HG02763 (cell line): ENCODE data around the gene PLEKHA5.

Experiments
- ATAC-seq: cut with Tn5 transposase; IDR thresholded peaks from one replicate; pipeline ENCODE4 v1.9.1; 2021; ENCODE audit warnings: mild to moderate bottlenecking, moderate library complexity; ENCODE audit not compliant: unreplicated experiment

PLEKHA5 gene

DNA sequence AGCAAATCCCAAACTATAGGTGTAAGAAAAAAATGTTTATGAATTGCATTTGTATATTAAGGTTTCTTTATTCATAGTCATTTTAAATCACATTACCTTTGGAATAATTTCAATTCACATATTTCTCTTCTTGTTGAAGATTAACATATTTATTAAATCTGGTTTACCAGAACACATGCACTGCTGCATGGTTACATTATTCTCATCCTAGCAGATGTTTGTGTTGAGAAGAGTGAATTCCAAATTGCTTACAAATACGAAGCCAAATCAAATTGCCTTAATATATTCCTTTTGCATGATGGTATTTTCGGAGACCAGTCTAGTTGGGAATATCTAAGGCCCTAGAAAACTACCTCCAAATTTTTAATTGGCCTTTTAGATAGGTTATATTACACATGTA is 130.6 kb downstream of the PLEKHA5 start:
- ATAC-seq: no peak

DNA sequence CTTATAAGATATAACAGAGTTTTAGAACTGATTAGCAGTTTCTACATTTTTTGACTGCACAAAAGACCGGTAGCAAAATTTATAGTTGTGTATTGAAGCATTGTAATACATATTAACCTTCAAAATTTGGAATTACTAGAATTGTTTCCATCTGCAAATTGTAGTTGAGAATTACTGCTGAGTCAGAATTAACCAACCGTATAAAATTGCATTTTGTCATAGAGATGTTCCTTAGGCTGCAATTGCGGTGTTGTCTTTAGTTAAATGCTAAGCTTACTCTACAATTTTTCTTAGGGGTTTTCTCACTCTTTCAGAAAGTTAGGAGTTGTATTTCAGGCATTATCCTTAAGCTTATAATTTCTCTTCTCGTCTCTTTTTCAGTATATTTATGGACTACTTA is 132.2 kb downstream of the PLEKHA5 start:
- no peak for ATAC-seq

DNA sequence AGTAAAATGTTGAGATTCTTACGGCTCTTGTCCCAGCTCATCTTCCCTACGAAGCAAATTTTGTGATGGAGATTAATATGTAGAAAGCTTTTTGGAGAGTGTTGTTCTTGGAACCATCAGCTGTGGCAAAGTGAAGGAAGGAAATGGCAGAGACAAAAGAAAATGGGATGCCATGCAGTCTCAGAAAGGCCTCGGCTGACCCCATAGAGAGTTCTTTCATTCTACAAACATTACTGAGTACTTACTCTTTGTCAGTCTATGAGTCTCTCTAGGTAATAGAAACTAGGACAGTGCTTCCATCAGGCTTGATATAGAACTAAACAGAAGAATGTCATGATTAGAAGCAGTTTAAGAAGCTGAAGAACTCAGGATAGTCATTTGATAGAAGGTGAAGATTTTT is 134.1 kb downstream of the PLEKHA5 start:
- no peak for ATAC-seq

DNA sequence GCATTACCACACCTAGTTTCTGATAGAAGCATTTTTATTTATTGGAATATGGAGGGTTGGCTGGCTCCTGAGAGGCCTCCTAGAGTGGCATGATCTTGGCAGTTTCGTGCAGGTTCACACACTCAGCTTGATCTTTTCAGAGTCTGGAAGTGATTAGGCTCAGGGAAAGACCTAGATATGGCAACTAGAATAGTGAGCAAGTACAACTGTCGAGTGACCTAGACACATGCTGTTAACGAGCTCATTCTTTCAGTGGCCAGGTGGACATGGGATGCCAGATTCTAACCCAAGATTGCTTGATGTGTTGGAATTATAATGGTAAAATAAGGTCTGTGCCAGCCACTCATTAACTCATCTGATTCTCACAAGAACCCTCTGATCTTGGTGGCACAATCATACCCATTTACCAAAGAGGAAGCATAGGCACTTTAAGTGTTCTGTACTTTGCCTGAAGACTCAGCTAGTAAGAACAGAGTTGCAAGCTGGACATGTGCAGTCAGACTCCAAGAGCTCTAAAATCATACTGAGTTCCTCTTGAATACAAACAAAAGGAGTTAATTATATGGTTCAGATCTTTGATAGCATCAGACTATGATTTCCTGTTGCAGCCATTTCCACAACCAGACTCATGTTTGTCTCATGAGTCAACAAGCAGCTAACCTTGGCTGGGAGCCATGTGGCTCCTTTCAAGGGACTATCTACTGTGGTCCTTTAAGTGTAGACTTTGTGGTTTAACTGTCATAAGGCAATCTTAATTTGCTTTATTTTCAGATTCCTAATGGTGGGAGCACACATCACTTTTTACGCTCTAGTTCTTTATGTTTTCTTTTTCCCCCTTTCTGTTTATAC is 144.2 kb downstream of the PLEKHA5 start:
- ATAC-seq: no peak

DNA sequence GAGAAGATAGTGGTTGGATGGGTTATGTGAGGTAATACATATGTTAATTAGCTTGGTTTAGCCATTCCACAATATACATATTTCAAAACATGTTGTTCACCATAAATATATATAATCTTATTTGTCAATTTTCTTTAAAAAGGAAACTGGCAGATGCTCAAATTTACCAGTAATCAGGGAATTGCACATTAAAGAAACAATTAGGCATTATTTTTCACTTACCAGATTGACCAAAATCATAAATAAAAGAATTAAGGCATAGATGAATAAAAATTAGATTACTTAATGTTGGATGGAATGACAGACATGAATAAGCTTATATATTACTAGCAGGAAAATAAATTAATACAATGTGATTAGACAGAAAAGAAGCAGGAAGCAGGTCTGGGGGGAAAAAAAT is 147.2 kb downstream of the PLEKHA5 start:
- no peak for ATAC-seq

DNA sequence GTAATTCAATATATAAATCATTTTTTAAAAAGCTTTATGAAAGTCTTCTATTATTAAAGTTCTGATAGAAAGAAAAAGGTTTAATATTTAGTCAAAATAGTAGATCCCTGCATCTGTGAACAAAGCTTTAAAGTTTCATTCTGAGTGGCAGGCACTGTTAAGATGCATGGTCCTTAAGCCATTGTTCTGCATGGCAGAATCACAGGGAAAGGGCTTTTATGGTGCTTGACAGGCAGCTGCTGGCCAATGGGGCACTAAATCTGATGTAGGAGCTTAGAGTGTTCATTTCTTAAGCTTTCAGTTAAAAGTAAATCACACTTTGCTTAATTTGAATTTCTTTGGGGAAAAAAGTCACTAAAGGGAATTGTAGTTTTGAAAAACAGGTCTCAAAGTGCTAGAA is 148.2 kb downstream of the PLEKHA5 start:
- ATAC-seq: no peak

DNA sequence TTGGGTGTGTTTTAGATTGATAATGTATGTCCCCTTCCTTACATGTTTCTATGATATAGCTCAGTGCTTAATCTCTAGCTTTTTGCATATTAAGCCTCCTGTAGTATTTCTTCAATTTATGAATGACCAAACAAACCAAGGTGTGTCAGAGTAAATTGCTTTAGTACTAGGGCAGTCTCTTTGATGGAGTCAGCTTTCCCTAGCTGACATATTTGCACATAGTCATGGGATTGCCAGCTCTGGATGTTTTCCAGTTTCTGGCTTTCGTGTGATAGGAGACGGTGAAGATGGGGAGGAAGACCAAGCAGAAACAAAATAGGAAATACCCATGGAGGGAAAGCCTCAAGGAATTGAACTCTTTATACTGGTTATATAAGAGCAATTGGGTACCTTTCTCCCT is 148.9 kb downstream of the PLEKHA5 start:
- no peak for ATAC-seq

DNA sequence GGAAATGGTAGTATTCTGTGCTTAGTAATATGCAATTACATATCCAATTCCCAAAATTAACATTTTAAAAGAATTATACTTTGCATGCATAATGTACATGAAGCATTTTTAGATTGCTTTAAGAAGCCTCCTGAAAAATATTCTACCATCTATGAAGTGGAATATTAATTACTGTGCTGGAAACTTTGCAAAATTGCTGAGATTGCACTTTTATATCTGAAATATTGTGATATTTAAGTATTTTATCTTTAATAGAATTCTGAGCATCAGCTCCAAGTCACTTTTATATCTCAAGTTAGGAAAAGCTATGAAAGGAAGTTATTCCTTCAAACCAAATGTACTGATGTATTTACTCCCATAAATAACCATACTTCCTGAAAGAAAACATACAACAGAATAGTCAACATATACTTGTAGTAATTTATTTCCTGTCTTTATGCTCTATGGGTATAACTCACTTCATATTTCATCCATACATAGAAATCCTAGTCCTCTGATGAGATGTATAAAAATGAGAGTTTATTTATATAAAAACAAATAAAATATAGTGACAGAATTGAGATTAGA is 152.7 kb downstream of the PLEKHA5 start:
- ATAC-seq: no peak

DNA sequence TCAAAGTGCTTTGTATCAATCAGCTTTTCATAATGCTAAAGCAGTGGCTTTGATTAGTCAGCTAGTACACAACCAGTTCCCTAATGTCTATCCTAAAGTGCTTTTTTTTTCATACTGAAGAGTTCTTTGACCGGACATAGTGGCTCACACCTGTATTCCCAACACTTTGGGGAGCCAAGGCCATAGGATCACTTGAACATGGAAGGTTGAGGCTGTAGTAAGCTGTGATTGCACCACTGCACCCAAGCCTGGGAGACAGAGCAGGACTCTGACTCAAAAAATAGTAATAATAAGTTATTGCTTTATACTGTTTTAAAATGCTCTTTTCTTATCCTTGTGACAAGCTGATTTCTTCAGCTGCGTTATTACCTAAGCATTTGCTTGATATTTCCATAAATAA is 155.1 kb downstream of the PLEKHA5 start:
- ATAC-seq: no peak

DNA sequence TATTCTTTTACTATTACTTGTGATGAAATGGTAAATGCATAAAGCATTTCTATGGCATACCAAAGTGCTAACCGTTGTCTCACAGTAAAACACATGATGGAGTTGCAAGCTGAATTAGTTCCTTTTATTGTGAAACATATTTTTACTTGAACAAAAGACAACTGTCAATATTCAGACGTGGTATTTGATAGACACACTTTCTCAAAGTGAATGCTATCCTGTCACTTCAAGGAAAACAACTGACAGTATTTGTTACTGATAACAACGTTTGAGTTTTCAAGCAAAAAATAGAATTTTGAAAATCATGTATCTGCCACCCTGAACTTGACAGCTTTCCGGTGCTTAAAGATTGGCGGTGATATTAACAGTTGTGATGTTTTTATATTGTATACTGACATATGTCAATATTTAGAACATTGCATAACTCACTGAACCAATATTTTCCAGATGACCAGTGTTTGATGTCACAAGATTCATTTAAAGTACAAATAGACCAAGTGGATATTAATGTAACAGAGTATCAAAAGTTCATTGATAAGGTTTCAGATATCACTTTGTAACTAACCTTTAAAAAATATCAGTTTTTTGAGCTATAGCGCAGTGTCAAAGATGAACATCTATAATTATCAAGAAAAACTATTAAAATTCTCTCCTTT is 156.4 kb downstream of the PLEKHA5 start:
- ATAC-seq: no peak

DNA sequence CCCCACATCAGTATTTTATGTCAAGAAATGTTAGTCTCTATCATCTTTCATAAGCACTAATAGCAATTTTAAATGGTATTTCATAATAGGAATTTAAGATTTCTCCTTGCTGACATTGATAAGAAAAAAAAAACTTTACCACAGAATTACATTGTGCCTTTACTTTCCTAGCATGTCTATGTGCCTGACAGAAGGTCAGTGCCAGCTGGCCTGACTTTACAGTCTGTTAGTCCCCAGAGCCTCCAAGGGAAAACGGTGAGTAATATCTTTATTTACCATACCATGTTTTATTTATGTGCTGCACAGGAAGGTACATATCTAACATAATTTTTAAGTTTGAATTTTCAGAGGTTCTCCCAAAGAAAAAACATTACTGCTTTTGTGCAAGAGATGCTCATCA is 157.8 kb downstream of the PLEKHA5 start:
- no peak for ATAC-seq

DNA sequence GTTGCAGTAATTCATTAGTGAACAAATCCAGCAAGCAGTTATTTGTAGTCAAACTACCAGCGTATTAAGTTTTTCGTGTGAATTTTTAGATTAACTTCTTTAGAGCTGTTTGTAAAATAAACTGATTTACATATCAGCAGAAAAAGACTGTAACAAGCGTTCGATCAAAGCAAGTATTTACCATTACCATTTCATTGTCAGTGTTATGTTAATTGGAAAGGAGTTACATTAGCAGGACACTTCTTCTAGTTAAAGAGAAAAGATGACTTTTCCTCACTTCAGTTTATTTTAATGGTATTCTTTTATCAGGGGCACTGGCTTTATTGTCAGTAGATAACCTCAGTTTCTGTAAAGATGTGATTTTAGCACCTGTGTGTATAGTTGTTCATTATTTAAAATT is 158.6 kb downstream of the PLEKHA5 start:
- no peak for ATAC-seq

DNA sequence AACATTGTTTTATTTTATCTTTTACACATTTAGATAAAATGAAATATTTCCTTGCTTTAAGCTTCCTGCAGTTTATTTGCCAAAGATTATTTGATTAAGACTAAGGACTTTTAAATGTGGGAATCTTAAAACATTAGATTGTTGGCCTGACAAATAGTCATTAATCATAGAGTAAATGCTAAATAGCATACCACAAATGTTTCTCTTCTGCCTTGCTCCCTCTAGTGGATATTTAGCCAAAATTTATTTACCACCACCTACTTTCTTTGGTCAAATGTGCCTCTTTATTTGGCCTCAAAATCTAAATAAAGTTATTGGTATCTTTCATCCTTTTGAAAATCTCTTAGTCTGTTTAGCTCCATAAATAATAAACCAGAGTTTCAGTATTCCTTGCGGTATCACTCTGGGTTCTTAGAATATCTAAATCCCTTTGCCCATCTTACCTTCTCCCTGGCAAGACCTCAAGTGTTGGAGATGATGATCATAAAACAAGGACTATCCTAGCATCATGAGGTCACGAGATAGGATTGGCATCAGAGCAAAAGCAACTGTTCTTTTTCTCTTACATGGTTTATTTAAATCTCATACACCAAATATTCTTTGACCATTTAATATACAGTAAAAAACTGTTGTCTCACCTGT is 159.2 kb downstream of the PLEKHA5 start:
- ATAC-seq: no peak

DNA sequence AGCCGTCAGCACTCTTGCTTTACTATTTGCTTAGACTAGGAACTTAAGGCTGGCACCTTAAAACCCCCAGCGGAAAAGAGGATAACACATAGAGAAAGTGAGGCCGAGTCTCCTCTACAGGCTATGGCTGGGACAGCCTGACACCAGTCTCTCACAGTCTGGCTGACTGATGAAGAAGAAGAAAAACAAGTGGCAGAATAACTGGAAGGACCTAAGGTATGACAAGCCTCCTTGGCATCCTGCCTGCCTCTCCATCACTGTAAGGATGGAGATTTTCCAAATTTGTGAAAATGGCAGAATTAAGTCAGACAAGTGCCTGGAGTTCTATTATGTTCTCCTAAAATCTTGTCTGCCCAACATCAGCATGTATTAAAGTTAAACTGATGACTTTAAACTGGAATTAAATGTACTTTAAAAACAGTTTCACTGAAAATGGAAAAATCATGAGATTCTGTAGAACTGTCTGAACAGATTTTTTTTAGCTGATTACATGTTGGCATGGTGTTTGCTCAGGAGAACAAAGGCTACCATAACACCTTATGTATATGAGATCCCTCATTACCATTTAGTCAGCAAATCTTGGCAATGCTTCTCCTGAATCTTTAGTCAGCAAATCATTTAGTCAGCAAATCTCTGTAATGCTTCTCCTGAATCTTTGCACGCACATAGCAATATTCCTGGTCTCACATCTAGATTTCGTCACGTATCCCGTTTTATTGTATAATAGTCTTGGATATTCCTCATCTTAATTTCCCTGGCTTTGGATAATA is 169.5 kb downstream of the PLEKHA5 start:
- ATAC-seq: no peak

DNA sequence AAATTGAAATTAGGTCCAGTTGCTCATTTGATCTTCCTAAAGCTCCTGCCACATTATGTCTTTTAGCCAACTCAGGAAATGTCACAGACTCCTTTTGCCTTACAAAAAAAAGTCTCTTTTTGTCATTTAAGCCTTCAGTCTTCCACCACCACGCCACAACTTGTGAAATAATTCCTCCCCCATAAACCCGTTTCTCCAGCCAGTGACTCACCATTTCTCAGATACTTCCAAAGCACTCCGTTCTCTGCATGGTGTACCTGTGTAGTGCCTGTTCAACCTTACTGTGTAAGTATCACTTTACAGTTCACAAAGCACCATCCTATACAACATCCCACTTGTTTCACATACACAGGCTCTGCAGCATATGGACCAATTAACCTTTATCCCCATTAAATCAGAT is 170.2 kb downstream of the PLEKHA5 start:
- no peak for ATAC-seq

DNA sequence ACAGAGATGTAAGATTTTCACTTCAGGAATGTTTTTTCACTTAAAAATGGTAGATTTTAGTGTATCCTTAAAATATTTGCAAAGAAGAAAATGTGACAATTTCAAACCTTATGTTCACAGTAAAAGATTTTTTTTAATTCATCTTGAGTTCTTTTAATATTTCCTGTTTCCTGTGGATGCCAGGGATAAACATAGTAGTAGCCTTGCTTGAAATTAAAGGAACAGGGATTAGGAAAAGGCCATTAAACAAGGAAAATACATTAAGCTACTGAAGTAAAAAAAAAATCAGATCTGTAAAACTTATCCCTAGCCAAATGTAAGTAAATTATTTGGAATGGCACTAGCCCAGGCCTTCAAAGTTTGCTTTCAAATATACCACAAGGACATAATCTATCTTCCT is 171.7 kb downstream of the PLEKHA5 start:
- ATAC-seq: no peak

DNA sequence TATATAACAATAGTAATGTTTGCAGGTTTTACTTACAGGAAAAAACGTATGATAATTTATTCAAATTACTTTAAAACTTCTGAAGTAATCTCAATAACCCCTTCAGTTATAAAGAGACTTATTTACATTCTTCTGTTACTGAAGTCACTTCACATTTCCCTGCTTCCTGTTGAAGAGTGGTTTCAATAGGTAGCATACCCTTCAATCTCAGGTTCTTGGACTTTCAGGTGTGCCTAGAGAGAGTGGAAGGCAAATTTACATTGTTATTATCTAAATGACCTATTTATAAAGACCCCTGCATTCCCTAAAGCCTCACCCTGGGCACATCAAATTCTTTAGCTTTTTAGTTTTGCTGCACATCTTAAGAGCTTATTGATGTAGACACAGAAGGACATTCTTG is 172.2 kb downstream of the PLEKHA5 start:
- ATAC-seq: no peak

DNA sequence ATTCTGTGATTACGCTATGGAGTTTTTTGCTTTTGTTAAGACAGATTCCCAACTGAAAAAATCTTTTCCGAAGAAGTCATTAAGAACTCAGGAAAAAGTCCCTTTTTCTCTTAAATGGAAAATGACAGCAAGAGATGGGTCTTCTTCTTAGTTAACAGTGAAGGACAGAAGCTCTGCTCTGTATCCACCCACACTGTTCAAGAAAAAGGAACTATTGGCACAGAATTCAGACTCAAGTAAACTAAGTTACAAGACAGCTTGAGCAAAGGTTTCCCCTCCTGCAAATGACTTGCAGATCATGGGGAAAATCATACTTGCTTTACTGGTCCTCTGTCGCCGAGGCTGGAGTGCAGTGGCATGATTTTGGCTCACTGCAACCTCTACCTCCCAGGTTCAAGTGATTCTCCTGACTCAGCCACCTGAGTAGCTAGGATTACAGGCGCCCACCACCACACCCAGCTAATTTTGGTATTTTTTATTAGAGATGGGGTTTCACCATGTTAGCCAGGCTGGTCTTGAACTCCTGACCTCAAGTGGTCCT is 172.6 kb downstream of the PLEKHA5 start:
- no peak for ATAC-seq

DNA sequence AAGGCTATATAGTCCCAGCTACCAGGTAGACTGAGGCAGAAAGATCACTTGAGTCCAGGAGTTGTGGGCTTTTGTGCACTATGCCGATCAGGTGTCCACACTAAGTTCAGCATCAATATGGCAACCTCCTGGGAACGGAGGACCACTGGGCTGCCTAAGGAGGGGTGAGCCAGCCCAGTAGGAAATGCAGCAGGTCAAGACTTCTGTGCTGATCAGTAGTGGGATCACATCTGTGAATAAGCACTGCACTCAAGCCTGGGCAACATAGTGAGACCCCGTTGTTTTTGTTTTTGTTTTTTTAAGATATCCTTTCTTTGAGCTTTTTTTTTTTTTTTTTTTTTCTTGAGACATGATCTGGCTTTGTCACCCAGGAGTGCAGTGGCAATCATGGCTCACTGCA is 174.0 kb downstream of the PLEKHA5 start:
- no peak for ATAC-seq

DNA sequence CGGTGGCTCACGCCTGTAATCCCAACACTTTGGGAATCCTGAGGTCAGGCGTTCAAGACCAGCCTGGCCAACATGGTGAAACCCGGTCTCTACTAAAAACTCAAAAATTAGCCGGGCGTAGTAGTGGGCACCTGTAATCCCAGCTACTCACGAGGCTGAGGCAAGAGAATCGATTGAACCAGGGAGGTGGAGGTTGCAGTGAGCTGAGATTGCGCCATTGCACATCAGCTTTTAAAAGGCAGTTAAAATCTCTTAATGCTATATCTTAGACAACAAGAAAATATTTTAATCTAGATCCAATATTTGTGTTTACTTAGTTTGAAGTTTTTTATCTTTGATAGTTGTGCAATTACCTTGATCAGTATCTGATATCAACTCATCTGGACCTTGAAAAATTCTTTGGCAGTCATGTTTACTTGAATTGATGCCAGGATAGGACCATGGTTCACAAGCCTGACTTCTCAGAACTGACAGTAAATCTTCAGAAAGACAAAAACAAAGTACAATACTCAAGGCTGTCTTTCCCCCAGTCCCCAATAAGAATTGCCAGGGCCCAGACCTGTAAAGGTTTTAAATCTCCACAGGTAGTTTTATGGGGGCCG is 174.7 kb downstream of the PLEKHA5 start:
- no peak for ATAC-seq
